Left kidney (tissue), 2 donors: ENCODE data around the gene A2M. TPM values are rescaled to one million over a fixed set of nuclear protein-coding genes. Genes with fewer than 3 reads are reported as not detected.

Source experiments
- DNase-seq: peaks from one replicate; pipeline ENCODE4 v3.0.0-alpha.2; 2013
- polyA plus RNA-seq: library from polyadenylated mRNA; unstranded; fragments of 120-200 nt; gene quantifications from one replicate; pipeline ENCODE4 v1.2.1, GENCODE V29; 2013; ENCODE audit not compliant: insufficient read length

The A2M gene
- polyA plus RNA-seq, 1 donor: 218 TPM

GRCh38 chr12:9099552-9100190 is 16.0 kb downstream of the A2M start:
- DNase-seq: no peak

GRCh38 chr12:9098463-9099026 is 17.2 kb downstream of the A2M start:
- no peak for DNase-seq

- DNase-seq: no peak
These were observed 17.6 kb downstream of the A2M start for GRCh38 chr12:9098115-9098452.

- DNase-seq: no peak
These were observed 19.0 kb downstream of the A2M start for GRCh38 chr12:9096563-9097176.

DNA sequence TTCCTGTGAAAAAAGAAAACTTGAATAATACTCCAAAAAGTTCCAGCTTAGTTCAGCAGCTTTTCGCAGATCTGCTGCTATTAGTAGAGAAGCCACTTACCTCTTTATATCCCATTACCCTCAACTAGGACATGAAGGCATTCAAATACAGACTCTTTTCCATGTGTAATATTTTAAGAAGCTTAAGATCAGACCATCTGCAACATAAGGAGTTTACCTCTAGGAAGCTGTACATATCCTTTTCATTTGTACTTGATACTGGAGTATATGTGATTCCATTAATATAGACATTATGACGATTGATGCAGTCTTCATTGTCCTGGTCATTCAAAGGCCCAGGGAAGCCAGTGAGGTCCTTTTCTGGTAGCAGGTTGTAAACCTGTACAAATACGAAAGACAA is 20.4 kb downstream of the A2M start:
- DNase-seq: no peak

DNA sequence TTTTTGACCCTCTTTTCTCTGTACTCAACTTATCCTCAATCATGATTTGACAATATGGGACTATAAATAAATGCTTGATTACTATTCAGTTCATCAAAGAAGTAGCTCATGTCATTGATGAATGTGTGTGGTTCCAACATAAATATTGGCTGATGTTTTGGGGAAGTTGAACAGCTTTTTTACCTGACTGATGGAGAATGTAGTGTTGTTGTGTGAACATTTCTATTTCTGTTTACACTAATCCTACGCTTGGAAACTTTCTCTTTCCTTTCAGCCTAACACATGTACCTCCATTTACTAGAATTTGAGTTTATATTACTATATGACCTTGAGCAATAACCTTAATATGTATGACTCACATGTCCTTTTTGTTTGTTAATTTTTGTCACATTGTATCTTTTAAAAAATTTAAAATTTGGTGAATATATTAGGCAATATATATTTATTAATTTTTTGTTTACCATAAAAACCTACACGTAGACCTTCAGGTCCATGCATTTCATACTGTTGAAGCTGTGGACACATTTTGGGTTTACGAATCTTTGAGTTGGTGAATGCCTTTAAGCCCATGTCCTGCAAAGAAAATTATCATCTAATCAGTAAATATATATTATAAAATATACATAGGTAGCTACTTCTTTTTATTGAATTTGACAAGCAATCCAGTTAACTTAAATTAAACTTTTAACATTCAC is 21.1 kb downstream of the A2M start:
- no peak for DNase-seq

- DNase-seq: no peak
These were observed 23.7 kb downstream of the A2M start for GRCh38 chr12:9091891-9092598.

DNA sequence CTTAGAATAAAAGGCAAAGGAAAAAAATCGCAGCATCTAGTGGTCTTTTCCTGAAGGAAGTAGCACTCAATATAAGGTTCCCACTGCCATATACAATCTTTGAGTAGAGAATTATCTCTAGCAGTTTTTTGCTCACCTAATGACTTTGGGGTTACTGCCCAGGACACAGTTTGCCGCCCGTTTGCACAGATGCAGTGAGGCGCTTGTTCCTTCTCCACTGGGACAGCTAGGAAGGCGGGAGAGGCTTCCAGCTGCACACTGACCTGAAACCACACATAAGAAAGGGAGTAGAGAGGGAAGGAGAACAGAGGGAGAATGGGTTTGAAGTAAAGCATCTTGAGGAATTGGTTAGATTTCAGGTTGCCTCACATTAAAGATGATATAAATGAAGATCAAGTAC is 25.5 kb downstream of the A2M start:
- DNase-seq: no peak

DNA sequence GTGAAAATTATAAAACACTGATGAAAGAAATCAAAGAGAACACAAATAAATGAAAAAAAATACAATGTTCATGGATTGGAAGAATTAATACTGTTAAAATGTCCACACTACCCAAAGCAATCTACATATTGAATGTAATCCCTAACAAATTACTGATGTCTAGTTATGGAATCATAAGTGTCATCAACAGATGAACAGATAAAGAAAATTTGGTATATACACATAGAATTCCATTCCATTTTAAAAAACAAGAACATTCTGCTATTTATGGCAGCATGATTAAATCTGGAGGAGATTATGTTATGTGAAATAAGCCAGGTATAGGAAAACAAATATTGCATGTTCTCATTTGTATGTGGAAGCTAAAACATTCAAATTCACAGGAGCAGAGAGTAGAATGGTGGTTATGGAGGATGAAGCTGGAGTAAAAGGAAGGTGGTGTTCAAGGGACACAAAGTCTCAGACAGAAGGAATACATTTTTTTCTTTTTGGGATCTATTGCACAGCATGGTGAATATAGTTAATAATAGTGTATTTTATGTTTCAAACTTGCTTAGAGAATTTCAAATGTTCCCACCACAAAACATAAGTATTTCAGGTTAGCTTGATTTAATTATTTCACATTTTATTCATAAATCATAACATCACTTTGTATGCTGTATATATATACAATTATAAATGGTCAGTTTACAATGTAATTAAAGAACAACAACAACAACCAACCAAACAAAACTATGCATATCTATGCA is 28.5 kb downstream of the A2M start:
- DNase-seq: no peak

DNA sequence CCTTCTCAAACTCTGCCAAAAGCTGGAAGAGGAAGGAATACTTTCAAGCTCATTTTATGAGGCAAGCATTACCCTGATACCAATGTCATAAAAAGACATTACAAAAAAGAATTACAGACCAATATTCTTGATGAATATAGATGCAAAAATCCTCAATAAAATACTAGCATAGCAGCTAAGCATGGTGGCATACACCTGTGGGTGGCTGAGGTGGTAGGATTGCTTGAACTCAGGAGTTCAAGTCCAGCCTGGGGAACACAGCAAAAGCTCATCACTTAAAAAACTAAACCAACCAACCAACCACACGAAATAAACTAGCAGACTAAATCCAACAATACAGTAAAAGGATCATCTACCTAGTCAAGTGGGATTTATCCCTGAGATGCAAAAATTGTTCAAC is 29.6 kb downstream of the A2M start:
- no peak for DNase-seq

- DNase-seq: no peak
These were observed 31.3 kb downstream of the A2M start for GRCh38 chr12:9084417-9084816.

DNA sequence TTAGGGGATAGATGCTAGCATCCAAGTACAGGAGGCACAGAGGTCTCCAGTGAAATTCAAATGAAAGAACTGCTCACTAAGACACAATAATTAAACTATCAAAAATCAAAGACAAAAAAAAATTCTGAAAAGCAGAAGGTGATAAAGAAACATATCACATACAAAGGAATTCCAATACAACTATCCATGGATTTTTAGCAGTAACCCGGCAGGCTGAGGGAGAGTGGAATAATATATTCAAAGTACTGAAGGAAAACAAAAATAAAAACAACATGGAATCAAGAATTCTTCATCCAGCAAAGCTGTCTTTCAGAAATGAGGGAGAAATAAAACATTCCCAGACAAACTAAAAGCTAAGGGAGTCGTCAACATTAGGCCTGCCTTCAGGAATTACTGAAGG is 31.9 kb downstream of the A2M start:
- DNase-seq: no peak

GRCh38 chr12:9081667-9082427 is 33.9 kb downstream of the A2M start:
- DNase-seq: no peak

- DNase-seq: no peak
These were observed 35.6 kb downstream of the A2M start for GRCh38 chr12:9079883-9080675.

- DNase-seq: no peak
These were observed 36.6 kb downstream of the A2M start for GRCh38 chr12:9079082-9079481.

DNA sequence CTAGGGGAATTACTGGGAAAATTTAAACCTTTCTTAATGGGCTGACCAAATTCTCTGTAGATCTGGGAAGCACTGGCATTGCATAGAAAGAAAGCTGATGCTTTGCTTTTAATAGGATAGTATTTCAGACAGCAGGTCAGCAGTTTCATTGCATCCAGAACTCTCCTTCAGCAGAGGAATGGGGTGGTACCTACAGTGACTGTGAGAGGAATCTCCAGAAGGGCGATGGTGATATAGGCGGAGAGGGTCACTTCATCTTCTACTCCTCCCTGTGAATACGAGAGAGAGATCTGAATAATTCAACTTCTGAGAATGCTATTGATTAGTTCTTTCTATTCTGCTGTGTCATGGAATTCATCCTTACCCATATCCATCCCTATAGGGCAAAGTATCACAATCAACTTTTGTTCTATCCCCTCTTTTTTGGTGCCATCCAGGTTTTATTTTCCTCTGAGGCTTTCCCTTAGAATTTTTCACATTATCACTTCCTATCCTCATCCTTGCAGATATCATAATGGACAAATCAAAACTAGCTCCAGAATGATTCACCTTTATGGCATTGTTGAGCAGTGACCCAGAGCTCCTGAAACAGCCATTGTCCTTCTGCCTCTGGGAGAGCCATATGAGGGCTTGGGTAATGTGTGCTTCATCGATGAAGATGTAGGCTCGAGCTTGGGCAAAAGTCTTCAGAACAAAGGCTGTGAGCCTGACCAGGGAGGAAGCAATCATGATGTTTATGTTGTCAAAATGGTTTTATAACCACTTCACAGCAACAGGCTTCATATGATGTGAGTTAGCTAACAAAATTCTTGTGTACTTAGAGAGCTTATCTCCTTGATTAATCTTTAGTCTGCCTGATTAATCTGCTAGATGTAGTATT is 38.3 kb downstream of the A2M start:
- DNase-seq: no peak

- DNase-seq: no peak
These were observed 39.0 kb downstream of the A2M start for GRCh38 chr12:9076733-9077132.

GRCh38 chr12:9075138-9075535 is 40.6 kb downstream of the A2M start:
- DNase-seq: no peak

DNA sequence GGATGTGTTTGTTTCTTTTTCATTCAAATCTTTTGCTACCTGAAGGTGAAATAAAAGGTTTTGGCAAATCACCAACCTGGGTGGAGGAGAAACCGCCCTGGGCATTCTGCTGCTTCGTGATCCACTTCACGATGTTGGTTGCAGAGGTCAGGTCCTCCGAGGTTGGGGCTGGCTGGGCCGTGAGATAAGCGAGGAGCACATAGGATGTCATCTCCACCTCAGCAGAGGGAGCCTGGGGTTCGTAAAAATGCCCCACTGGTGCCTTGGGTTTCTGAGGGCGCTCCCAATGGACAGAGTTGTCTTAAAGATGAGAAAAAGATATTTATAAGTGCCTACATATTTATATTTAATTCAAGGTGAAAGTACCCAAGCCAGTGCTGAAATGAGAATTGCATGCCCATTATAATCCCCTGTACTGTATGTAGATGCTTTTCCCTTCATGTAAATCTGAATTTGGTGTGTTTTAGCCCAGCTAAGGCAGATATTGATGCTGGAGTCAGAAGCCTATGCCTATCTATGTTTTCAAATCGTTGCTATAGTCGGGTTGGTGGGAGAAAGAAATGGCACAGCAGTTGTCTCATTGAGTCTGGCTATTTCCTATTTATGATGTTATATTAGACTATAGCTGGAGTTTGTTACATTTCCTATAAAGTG is 41.1 kb downstream of the A2M start:
- no peak for DNase-seq
